HS-5 (cell line): ENCODE data around the gene CEP72.
"Not testable (repeated sequence)": the region's sequence is repeated elsewhere in the genome, so short reads cannot be mapped to it uniquely, and the experiment has no call there.

Experiments used
- DNase-seq: peaks from one replicate; pipeline ENCODE4 v3.0.0-alpha.2; 2012; ENCODE audit warnings: low read depth

Gene CEP72

DNA sequence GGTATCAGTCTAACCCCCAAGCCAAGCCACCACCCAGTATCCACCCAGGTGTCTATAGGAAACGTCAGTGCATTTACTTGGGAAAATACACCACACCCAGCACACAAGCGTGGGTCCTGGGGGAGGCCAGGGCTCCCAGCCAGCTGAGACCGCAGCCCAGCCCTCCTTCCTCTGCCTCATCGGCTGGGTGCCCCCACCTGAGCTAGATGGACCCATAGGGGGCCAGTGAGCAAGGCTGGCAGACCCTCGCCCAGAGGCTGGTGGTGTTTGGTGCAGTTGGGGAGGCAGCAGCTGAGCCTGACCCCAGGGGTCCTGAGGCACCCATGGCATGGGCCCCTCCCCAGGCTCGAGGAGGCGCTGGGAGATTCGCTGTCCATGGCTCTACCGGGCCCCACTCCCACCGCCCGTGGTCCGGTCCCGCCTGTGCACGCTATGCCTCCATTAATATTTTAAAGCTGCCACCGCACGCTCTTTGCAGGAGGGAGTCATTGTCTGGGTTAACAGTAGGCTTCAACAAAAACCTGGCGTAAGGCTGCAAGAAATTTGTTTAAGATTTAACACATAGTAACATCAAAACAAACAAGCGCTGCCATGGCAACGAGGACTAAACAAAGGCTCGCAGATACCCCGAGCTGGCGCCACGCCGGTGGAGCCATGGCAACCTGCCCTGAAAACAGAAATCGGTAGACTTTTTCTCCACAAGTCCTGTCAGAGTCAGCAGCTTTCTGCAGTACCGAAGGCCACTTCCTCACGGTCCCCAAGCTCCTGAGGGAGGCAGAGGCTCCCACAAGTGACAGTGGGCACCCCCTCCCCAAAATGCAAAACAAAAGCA lies 60.4 kb downstream of the CEP72 start:
- peak; percentile 35 for DNase-seq

DNA sequence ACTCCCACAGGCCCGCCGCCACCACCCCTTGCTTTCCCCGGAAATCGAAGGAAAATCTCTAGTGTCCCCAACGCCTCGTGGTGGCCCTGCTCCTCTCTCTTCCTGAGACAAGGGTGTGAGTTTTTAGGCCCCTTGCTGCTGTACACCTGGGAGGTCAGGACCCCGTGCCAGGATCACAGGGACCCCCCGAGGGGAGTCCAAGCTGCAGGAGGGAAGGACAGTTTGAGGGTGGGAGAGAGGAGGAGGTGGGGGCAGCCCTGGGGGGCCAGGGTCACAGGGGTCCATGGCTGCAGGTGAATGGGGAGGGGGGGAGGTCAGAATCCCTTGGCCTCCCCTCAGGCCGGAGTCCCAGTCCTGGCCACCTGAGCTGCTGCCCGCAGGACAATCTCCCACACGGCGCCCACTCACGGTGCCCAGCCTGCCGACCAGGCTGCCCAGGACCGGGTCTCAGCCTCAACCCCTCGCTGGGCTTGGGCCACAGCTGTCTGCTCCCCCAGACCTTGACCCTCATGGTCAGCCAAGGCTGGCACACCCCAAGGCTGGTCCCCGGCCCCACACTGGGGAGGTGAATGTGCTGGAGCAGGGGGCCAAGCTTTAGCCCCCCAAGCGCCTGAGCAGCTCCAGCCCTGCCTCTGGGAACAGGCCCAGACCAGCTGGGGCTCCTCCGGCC lies 61.2 kb downstream of the CEP72 start:
- DNase-seq = no peak

DNA sequence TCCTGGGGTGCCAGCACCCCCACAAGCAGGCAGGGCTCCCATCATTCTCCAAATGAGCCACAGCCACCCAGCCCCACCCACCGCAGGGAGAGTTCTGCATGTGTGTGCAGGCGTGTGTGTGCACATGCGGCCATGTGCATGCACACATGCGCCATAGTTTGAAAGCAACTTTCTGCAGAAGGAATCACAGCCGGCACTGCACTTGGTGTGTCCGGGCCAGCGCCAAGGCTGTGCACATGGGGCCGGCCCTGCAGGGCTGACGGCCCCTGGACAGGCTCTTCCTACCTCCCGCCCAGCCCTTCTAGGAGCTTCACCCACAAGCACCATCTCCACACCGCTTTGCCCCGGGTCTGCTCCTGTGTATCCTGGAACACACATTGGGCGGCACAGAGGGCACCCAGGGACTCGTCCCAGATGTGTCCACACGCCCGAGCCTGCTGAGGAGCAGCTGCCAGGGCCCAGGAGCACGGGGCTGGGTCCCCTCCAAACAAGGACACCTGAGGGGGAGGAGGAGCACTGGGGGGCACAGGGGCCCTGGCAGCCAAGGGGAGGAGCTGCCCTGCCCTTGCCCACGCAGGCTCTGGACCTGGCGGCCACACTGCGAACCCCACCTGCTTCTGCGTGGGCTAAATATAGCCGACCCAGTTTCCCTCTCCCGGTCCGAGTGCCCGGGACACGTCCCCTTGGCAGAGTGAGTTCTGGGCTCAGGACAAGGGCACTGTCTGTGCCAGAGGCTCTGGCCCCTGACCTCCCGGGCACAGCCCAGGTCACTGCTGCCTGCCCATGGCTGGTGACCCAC lies 61.9 kb downstream of the CEP72 start:
- DNase-seq = no peak

DNA sequence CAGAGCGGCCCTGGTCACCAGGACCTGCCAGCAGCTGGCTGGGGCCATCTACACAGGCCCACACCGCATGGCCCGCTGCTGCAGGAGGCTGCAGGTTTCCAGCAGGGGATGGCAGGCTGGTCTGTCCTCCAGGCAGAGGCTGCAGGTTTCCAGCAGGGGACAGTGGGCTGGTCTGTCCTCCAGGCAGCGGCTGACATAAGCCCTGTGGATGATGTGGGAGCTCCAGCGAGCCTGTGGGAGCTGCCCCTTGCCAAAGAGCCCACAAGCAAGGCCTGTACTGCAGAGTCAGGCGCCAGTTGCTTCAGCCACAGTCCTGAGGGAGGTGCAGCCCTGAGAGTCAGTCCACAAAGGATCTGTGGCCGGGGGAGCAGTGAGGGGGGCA lies 62.5 kb downstream of the CEP72 start:
- no peak for DNase-seq

DNA sequence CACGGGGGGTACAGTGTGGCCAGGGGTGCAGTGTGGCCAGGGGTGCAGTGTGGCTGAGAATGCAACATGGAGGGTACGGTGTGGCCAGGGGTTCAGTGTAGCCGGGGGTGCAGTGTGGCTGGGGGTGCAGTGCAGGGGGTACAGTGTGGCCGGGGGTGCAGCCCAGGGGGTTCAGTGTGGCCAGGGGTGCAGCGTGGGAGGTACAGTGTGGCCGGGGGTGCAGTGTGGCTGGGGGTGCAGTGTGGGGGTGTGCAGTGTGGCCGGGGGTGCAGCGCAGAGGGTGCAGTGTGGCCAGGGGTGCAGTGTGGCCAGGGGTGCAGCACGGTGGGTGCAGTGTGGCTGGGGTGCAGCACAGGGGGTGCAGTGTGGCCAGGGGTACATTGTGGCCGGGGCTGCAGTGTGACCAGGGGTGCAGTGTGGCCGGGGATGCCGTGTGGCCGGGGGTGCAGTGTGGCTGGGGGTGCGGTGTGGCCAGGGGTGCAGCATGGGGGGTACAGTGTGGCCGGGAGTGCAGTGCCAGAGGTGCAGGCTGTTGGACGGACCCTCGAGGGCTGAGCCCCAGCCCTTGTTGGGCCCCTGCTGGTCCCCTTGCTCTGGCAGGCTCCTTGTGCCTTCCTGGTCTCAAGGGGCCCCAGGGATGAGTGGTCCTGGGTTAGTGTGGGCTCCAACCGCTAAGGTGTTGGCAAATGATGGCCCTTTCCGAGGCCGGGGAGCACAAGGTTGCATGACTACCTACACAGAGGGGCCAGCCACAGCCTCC lies 63.2 kb downstream of the CEP72 start:
- DNase-seq = no peak

DNA sequence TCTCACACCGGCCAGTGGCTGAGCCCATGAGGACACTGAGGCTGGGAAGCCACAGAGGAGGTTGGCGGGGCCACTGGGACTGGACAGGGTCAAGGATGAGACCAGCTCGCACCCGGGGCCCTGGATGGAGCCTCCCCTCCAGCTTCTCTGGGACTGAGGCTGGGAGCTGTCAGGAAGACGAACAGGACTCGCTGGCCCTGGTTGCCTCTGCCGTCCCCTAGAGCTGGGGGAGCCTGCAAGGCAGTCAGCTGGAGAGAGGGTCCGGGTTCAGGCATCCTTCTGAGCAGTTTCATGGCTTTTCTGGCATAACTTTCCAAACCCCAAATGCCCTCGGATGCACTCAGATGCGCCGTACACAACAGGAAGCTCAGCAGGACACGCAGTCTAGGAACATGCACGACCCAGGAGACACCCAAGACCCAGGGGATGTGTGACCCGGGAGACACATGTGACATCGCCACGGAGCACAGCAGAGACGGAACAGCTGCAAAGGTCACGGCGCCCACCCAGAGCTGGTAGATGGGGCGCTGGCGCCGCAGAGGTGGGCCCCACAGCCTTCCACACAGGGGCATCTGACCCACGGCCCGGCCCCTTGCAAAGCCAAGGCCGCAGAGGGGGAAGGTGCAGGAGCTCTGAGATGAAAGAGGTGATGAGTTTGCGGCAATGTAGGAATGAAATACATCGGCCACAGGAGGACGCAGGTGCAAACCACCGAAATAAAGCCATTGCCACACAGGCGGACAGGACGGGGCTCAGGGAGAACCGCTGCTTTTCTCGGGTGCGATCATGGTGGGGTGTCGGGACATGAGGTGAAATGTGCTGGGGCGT lies 63.9 kb downstream of the CEP72 start:
- DNase-seq = no peak

DNA sequence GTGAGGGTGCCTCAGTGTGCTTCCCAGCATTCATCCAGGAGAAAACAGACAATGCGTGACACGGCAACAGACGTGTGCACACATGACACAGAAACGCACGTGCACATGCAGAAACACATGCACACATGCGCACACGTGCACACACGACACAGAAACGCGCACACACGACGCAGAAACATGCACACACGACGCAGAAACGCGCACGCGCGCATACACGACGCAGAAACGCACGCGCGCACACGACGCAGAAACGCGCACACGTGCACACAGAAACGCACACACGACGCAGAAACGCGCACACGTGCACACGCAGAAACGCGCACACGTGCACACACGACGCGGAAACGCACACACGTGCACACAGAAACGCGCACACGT lies 64.5 kb downstream of the CEP72 start:
- DNase-seq = no peak

DNA sequence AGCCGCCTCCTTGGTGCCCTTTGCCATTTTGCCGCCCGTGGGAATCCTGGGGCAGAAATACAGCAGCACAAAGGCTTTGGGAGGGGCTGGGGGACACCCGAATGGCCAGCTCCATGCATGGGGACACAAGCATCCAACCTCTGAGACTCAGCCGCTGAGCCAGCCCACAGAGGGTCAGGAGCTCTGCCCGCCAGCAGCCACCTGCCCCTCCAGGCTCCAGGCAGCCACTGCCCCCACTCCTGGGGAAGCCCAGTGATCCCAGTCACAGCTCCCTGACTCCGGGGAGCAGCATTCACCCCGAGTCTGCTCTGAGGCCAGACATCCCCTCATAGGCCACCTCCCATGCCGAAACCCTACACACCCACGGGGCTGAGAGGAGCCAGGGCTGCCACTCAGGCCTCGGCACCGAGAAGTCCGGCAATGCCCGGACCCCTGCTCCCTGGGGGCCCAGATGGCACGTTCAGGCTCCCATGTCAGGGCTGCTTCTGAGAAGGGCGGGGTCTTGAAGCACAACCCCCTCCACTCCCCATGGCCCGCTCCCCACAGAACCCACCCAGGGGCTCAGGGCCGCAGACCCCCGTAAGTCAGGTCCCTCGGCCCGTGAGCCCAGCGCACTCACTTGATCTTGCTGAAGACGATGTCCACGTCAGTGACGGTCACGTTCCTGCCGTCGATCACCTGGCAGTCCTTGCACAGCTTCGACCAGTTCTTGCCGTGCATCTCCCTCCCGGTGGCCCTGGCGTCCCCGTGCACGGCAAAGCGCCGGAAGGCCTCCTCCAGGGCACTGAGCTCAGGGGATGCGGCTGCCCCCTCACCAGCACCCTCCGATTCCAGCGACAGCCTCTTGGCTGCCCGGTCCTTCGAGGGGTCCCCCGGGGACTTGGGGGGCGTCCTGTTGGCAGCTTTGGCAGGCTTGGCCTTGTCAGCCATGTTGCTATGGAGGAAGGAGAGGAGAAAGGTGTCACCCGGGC lies 65.3 kb downstream of the CEP72 start:
- DNase-seq = no peak

DNA sequence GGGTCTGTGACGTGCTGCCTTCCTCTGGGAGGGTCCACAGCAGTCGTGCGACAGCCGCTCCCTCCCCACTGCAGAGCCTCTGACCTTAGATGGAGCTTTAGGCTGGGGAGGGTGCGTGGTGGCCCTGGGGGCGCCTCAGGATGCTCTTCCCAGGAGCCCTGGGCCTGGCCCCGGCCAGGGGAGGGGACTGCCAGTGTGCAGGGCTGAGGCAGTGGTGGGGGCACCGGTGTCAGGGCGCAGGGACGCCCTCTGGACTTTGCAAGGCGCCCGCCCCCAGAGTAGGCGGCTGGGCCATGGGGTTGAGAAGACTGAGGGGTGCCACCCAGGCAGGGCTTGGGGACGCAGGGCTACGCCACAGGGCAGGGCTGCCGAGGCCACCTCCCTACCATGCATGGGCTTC lies 66.4 kb downstream of the CEP72 start:
- DNase-seq = not testable (repeated sequence)

DNA sequence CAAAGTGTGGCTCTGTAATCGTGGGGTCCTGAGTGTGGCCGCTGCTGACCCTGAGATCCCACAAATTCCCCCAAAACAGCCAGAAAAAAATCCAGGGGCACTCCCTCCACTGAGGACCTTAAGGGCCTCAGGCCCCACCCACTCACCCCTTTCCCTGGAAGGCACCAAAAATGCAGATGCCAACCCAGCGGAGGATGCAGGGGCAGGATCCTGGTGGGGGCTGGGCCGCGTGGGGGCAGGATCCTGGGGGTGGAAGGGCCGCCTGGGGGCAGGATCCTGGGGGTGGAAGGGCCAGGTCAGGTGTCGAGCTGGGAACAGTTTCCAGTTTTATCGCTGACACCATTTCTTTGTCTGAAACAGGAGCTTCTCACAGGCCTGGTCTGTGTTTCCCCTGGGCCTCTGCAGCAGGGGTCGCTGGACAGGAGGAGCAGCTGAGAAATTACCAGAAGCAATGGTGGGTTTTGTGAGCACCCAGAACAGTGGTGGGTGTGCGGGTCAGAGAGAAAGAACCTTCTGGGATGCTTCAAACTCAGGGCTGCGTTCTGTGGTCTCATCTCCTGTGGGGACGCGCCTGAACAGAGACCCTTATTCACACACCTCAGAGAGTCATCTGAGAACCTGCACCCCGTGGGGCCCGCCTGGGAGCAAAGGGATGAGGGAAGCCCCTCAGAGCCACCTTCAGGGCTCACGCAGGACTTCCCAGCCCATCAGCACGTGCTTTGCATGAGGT lies 67.2 kb downstream of the CEP72 start:
- not testable (repeated sequence) for DNase-seq

DNA sequence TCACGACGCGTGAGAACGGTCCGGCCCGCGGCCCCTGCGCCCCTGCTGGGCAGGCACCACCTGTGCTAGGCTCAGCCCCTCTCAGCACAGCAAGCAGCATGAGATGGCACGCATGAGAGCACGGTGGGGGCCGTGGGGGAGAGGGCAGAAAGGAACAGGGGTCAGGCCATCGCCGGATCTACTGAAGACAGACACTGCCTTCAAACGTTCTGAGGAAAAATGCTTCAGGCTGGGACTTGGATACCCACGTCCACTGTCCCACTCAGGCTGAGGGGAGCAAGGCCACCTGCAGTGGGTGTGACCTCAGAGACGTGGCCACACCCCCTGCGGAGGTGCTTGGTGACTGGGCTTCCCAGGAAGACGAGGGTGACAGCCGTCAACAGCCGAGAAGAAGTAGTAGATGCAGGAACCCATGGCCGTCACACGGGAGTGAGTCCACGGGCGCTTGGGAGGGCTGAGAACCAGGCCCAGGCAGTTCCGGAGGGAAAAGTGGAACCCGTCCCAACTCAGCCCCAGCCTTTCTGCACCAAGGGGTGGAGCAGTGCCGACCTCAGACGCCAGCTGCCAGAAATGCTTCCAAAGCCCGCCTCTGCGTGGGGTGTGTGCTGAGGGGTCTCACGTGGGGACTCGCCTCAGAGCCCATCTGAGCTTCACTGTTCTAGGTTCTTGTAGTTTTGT lies 68.1 kb downstream of the CEP72 start:
- DNase-seq = not testable (repeated sequence)

DNA sequence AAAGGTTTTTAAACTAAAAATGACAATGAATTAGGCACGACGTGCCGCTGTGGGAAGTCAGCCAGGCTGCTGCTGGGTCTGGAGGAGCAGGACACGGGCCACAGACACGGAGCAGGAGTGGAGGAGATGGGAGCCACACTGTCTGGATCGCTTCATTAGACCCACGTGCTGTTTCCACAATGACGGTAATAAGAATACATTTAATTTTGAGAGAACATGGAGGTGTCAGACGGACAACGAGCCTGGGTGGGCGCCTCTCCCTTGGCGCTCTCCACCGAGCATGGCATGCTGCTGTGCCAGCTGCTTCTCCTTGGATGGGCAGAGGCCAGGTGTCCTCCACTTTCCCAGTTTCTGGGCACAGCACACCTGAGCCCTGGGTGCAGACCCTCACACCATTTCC lies 68.7 kb downstream of the CEP72 start:
- not testable (repeated sequence) for DNase-seq

DNA sequence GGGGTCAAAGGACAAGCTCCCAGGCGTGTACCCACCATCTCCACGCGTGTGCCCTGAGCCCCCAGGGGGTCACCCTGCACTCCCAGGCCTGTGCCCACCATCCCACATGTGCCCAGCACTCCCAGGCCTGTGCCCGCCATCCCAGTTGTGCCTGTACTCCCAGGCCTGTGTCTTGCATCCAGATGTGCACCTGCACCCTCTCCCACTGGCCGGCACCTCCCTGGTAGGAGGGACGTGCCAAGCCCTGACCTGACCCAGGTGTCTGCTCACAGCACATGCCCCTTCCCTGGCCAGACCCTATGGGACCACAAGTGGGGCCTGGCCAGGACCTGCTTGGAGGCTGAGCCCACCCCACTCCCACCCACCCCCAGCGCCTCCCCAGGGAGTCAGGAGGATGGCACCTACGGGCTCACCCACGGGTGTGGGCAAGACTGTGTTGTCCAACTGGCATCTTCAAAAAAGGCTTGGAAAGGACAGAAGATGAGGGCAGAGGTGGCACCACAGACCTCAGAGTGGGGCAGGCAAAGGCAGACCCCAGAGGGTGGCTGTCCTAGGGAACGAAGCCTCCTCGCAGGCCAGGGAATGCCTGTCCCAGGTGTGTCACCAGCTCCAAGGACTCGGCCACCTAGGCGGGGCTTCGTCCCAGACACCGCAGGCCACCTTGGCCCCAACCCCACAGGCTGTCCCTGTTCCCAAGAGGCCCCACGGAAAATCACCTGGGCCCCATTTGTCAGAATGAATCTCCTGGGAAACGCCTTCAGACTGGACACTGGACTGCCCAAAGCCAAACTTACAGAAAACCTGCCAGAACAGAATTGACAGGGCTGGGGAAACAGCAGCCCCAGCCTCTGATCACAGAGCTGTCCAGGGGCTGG lies 69.4 kb downstream of the CEP72 start:
- not testable (repeated sequence) for DNase-seq

DNA sequence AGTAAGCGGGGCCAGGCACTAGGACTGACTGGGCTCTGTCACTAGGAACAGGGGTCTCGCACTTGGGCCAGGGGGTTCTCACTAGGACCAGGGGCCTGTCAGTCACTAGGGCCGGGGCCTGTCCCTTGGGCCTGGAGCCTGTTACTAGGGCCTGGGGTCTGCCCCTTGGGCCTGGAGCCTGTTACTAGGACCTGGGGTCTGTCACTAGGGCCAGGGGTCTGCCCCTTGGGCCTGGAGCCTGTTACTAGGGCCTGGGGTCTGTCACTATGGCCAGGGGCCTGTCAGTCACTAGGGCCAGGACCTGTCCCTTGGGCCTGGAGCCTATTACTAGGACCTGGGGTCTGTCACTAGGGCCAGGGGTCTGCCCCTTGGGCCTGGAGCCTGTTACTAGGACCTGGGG lies 70.1 kb downstream of the CEP72 start:
- not testable (repeated sequence) for DNase-seq

DNA sequence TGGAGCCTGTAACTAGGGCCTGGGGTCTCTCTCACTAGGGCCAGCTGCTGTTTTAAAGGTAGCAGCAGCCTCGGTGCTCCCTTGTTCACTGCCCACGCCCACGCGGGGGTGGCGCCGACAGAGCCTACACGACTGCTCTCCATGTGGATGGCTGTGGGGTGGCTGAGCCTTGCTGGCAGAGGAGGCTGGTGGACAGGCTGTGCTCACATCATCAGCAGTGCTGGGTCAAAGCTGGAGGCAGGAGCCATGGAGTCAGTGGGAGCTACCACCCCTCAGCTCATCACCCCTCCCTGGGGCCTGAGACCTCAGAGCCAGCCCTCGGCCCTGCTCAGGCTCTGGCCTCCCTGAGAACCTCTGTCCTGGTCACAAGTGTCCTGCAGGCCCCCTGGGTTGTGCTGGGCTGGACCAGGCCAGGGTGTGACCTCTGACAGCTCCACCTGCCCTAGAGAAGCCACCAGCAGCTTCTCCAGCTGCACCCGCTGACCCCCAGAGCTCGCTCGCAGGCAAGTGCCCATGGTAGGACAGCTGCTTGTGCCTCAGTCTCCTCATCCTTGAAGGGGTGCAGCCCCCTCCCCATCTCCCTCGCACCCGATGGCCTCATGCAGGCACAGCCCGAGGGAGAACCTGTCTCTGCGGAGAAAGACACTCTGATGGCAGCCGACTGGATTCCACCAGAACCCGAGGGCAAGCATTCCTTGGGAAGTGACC lies 70.7 kb downstream of the CEP72 start:
- not testable (repeated sequence) for DNase-seq

DNA sequence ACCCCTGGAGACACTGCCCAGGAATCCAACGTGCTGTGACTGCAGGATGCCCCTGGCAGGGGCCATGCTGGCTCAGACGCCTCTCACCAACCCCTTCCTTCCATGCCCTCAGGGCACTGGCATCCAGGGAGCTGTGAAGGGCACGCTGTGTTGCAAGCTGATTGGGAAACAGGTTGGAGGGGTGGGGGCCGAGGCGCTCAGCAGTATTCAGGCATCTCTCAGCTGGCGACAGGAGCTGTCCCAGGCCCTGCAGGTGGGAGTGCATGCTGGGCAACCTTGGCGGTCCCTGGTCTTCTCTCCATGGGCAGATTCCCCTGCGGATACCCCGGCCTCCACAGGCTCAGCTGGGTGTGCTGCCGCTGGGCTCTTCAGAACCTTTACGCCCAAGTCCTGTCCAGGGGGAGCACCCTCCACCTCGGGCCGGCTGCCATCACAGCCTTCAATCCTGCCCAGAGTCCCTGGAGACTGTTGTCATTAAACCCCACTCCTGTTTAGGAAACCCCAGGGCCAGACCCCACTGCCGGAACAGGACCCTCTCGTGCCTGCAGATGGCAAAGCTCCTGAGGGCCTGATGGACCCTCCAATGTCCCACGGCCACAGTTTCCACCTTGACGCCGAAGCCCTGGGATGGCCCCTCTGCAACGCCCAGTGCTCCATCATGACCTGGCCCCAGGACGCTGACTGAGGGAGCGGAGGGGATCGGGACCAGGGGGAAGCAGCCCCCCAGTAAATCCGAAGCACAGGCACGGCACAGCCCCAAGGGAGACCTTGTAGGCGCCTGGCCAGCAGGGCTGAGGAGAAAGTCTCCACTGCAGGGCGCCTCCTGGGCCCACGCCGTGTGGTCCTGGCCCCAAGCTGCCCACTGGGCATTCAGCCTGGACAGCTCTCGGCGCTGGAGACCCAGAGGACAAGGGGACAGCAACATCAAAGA lies 71.7 kb downstream of the CEP72 start:
- DNase-seq = no peak
